ENCODE measurements around the gene EPB41.
"Not testable (repeated sequence)": the region's sequence is repeated elsewhere in the genome, so short reads cannot be mapped to it uniquely, and the experiment has no call there.

Gene EPB41

DNA sequence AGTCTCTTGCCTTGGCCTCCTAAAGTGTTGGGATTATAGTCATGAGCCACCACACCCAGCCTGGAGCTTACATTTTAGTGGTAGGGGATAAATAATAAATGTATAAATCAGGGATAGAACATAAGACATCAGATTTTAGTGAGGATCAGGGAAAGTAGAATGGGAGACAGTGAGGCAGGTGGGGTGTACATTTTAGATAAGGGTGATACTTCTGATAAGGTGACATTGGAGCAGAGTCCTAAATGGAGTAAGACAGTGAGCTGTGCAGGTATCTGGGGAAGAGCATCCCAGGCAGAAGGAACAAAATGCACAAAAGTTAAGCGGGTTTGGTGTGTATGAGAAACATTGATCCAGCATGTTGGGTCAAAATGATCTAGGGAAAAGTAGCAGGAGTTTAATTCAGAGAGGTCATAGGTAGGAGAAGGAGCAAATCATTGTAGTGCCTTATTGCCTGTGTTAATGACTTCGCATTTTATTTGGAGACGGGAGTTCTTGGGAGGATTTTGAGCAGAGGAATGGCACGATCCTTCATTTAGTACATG is 11.1 kb downstream of the EPB41 start:
- no peak for DNase-seq (ENCODE audit: extremely low spot score, insufficient read length, low read depth)
- no peak for FAIRE-seq

DNA sequence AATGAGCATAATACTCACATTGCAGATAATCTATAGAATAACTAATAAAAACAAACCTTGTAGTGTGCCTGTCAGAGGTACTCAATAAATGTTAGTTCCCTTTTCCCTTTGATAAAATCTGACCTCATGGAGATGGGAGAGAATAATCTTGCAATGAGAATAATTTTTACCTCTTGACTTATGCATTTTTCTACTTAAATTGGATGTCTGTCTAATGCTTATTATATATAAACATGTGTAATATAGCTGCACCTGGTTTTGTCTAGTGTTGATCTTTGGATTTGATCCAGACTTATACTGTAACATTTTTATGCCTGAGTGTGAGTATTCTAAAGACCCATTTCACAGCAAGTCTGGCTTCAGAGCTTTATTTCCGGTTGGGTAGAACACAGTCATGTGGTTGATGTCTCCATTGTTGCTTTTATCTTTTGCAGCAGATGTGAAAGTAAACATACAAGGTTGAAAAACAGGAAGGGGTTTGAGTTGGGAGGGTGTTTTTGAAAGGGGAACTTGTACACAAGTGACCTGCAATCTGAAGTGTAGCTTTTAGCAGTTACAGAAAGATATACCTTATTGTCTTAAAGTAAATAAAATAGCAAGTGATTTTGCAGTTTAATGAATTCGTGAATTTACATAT is 12.4 kb downstream of the EPB41 start:
- DNase-seq (ENCODE audit: extremely low spot score, insufficient read length, low read depth), result peak; percentile 40
- FAIRE-seq, result peak; percentile 93

DNA sequence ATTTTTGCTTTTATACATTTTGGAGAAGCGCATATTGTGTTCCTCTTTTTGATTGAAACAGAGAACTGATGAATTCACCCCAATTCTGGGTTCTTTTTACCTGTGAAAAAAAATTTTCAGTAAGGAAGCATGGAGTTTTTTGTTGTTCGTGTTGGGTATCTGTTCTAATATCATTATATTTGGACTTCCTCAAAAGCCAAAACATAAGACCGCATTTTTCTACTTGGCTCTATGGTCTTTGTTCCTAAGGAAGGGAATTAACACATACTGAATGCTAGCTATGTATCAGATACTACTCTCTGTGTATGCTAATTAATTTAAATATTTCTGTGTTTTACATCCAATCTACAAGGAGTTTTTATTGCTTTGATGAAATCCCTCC is 12.9 kb downstream of the EPB41 start:
- FAIRE-seq (no peak), DNase-seq (ENCODE audit: extremely low spot score, insufficient read length, low read depth) (no peak)

DNA sequence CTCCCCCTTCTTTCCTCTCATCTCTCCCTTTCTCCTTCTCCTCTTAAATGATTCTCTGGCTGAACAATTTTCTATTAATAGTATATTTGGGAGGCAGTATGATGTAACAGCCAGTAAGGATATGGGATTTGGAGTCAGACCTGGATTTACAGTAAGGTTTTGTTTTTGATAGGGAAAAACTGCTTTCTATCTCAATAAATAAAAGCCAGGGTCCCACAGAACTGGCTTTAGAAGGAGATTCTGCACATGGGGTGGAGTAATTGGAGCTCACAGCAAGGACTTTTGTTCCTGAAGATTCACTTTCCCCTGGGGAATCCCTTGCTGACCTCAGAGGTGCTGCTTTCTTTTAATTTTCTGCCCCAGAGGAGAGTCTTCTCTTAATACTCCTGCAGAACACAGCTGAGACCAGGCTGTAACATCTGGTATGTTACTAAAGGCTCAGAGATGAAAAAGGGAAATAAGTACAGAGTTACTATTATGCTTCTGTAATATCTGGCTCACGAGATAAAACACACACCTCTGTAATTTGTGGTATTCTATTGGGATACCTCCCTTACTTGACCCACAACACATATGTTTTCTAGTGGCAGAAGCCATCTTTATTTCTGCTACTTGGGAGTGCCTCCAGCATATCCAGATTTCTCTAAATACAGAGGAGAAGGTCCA is 13.4 kb downstream of the EPB41 start:
- no peak for DNase-seq (ENCODE audit: extremely low spot score, insufficient read length, low read depth)
- peak; percentile 59 for FAIRE-seq

DNA sequence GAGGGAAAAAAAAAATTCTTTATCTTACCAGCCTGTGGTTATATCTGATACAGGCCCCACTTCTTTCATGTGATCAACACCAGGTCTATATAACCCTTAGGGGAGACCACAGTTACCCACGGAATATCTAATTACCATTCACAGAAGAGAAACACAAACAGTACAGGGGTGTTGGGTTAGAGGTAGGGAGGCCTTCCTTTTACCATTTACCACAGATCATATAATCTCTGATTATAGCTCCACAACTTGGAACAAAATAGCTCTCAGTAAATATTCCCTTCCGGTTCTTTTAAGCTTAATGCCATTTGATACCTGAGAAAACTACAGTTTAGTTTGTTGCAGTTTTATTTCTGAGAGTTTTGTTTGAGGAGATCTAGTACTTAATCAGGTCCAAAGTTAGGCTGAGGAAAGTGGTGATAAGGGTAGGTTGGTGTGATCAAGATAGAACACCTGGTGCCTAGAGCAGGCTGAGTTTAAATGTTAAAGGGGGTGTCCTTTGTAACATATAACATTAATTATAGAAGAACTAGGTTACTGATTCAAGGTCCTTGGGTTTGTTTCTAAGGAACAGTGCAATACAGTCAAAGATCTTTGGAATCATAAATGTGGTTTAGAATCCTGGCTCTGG is 14.1 kb downstream of the EPB41 start:
- DNase-seq (ENCODE audit: extremely low spot score, insufficient read length, low read depth), result no peak
- FAIRE-seq, result no peak

DNA sequence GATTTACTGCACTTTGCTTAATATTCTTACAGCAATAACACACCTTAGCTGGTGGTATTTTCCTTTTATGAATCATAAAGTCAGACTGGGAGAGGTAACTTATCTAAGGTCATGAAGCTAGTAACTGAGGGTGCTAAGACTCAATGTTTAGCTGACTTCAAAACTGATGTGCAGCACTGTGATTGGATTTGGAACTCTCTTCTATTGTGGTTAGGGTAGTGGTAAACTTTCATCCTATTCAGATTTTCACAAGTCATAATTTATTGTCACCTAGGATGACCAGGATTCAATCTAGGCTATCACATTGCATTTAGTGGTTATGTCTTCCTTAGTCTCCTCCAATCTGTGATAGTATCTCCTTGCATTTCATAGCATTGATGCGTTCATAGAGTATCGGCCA is 18.9 kb downstream of the EPB41 start:
- DNase-seq (ENCODE audit: extremely low spot score, insufficient read length, low read depth), result no peak
- no peak for FAIRE-seq

DNA sequence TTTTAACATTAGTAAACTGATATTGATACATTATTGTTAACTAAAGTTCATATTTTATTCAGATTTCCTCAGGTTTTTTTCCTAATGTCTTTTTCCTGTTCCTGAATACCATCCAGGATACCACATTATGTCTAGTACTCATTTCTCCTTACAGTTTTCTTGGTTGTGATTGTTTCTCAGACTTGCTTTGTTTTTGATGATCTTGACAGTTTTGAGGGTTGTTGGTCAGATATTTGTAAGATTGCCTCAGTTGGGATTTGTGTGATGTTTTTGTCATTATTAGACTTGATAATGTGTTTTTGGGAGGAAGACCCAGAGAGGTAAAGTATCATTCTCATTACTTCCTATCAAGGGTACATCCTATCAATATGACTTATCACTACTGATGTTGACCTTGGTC is 19.5 kb downstream of the EPB41 start:
- DNase-seq (ENCODE audit: extremely low spot score, insufficient read length, low read depth), result no peak
- no peak for FAIRE-seq

DNA sequence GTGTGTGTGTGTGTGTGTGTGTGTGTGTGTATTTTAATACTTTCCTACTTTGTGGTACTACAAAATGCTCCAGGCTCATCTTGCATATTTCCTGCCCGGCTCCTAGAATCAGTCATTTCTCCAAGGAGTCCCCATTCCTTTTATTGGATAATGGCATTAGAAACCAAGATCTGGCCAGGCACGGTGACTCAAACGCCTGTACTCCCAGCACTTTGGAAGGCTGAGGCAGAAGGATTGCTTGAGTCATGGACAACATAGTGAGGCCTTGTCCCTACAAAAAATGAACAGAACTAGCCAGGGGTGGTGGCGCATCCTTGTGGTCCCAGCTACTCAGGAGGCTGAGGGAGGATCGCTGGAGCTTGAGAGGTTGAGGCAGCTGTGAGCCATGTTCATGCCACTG is 20.3 kb downstream of the EPB41 start:
- FAIRE-seq (no peak), DNase-seq (ENCODE audit: extremely low spot score, insufficient read length, low read depth) (no peak)

DNA sequence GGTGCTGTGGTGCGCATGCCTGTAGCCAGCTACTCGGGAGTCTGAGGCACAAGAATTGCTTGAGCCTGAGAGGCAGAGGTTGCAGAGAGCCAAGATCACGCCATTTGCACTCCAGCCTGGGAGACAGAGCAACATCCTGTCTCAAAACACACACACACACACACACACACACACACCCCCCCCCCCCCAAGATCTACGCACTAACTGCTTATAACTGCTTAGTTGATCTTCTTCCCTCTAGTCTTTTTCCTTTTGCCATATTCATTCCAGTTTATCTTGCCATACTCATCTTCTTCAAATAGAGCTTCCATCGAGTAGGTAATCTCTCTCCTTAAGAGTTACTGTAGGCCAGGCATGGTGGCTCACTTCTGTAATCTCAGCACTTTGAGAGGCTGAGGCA is 20.9 kb downstream of the EPB41 start:
- DNase-seq (ENCODE audit: extremely low spot score, insufficient read length, low read depth) (no peak), FAIRE-seq (no peak)

DNA sequence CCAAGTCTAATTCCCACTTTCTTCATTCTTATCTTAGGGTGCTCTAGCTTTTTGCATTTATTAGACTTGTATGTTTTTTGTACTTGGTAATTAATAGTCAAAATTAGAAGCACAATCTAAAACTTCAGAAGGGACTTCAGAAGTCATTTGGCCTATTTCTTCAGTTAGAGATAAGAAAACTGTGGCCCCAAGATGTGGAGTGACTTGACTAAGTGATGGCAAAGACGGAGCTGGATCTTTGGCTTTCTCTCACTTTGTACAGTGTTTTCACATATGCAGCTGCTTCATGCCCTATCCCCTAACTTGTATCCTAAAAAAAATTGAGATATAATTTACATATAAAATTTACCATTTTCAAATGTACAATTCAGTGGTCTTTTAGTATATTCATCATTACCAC is 21.7 kb downstream of the EPB41 start:
- DNase-seq (ENCODE audit: extremely low spot score, insufficient read length, low read depth) (no peak), FAIRE-seq (no peak)

DNA sequence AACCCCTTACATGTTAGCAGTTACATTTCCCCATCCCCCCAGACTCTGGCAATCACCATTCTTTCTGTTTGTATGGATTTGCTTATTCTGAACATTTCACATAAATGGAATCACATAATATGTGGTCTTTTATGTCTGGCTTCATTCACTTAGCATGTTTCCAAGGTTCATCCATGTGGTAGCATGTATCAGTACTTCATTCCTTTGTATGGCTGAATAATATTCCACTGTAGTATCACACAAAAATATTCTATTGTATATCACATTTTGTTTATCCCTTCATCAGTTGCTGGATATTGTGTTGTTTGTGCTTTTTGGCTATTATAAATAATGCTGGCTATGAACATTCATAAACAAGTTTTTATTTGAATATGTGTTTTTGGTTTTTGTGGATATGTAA is 22.2 kb downstream of the EPB41 start:
- no peak for FAIRE-seq
- DNase-seq (ENCODE audit: extremely low spot score, insufficient read length, low read depth), result no peak

DNA sequence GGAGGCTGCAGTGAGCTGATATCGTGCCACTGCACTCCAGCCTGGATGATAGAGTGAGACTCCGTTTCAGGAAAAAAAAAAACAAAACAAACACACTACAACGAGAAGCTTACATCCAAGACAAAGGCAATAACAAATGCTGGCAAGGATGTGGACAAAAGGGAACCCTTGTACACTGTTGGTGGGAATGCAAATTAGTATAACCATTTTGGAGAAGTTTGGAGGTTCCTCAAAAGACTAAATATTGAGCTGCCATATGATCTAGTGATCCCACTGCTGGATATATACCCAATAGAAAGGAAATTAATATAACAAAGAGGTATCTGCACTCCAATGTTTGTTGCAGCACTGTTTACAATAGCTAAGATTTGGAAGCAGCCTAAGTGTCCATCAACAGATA is 29.2 kb downstream of the EPB41 start:
- FAIRE-seq; DNase-seq (ENCODE audit: extremely low spot score, insufficient read length, low read depth): not testable (repeated sequence)

DNA sequence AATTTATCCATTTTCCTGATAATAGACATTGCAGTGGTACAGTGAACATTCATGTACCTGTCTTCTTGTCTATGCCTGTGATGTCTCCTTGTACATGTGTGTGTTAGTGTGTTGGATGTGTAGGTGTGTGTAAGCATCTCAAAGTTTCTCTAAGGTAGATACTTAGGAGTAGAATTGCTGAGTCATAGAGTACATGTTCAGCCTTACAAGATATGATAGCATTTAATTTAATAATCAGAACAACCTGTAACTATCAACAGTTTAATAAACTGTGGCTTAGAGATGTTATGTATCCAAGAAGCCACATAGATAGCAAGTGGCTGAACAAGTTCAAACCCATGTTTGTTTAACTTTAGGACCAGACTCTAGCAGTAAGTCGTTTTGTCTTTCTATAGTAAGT is 35.6 kb downstream of the EPB41 start:
- FAIRE-seq (no peak), DNase-seq (ENCODE audit: extremely low spot score, insufficient read length, low read depth) (no peak)

DNA sequence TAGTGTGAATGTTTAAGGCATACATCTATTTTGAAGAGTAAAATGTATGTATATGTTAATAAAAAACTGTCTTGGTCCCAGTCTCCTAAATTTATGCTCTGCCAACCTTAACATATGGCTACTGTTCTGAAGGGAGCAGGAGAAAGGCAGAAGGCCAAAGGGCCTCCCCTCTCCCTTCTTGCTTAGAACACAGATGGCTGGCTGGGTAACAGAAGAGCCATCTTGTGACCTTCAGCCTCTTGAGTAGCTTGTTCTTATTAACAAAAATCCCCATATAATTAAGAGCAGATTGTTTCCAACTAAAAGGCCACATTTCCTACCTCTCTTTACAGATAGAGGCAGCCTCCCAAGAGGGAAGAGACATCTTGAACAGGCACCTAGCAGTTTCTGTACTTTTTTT is 36.1 kb downstream of the EPB41 start:
- FAIRE-seq, result no peak
- no peak for DNase-seq (ENCODE audit: extremely low spot score, insufficient read length, low read depth)

DNA sequence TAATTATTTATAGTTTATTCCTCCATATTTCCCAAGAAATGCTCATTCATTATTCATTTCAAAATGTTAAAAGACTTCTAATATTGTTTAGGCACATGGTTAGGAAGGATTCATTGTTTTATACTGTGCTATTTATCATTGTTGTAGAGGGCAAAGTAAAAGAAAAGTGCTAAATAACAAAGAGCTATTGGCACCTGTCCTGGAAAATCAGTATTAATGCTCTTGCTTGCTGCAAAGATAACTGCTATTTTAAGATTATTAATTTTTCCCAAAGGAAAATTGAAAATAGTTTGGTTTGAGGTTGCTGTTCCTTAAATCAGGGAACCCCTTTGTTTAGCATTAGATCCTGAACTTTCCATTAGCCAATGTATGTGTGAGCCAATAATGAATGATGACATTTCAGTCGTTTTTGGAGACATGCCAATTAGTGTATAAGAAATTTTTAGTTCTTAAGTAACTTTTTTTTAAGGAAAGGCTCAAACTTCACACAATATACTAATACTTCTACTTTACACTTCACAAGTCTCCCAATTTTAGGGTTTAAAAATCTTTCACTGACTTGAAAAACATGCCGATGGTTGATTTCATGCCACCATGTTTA is 39.9 kb downstream of the EPB41 start:
- FAIRE-seq (no peak), DNase-seq (ENCODE audit: extremely low spot score, insufficient read length, low read depth) (no peak)

DNA sequence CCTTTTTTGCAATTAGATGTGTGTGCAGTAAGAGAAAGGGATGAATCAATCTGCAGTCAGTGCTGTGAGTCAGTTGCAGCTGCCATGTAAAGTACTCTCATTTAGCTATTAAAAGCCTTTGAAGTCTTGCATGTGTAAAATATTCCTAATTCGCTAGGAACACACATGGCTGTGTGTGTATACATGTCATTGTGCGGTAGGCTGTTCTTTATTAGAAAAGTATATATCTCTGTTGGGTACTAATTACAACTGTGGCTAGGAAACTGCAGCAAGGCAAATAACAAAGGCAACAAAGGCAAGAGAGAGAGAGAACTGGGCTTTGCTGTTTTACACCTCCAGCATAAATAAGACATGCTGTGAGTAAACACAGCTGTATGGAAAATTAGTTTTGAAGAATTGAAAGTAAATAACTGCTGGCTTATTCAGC is 41.7 kb downstream of the EPB41 start:
- no peak for DNase-seq (ENCODE audit: extremely low spot score, insufficient read length, low read depth)
- no peak for FAIRE-seq

DNA sequence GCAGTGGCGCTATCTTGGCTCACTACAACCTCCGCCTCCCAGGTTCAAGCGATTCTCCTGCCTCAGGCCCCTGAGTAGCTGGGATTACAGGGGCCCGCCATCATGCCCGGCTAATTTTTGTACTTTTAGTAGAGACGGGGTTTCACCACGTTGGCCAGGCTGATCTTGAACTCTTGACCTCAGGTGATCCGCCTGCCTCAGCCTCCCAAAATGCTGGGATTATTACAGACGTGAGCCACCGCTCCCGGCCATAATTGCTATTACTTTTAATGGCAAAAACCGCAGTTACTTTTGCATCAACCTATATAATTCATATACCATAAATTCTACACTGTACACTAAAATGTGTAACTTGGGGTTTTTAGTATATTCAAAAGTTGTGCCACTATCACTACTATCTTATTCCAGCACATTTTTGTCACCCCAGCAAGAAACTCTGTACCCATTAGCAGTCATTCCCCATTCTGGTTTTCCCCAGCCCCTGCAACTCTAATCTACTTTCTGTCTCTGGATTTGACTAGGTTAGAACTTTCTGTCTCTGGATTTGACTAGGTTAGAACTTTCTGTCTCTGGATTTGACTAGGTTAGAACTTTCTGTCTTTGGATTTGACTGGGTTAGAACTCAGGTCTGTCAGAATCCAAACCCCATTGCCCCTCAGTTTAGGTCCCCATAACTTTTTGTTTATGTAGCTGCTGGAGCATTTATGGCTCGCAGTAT is 47.9 kb downstream of the EPB41 start:
- not testable (repeated sequence) for DNase-seq (ENCODE audit: extremely low spot score, insufficient read length, low read depth); FAIRE-seq

DNA sequence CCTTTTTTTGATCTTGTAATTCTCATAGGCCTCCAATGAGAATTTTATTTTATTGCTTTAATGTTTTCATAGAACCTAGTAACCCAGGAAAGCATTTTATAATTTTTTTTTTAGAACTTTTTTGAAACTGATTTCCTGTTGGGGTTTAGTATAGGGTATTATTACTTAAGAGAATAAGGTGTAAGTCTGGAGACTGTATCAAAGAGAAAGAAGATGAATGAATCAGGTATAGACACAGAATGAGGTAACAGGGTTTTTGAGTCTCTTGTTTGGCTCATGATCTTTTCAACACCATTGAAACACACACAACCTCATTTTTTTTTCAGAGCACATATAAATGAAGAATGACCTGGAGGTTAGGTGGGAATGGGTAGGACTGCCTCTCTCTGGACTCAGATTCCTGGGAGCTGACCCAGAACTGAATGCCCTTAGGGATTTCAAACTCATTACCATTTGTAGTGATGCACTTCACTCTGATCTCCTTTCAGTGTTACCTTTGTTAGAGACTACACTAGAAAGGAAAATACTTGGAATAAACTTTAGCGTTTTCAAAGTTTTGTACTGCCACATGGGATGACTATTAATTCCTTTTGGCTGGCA is 51.0 kb downstream of the EPB41 start:
- no peak for FAIRE-seq

DNA sequence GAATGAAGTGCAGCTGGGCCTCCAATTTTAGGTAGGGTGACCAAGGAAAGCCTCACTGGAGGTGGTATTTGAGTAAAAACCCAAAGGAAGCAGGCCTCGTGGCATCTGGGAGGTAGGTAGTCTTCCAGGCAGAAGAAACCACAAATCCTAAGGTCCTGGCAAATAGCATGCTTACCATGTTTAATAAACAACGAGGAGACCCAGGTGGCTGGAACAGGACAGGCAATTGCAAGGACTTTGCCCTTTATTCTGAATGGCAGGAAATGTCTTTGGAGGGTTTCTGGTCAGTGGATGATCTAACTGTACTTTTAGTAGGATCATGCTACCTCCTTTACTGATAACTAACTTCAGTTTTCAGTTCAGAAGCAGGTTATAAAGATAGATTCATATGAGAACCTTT is 52.2 kb downstream of the EPB41 start:
- FAIRE-seq, result no peak

More for the DNA sequence above, 51.0 kb downstream of the EPB41 start:
- DNase-seq (ENCODE audit: extremely low spot score, insufficient read length, low read depth), result no peak

More for the DNA sequence above, 52.2 kb downstream of the EPB41 start:
- DNase-seq (ENCODE audit: extremely low spot score, insufficient read length, low read depth), result no peak
